HG02981 (cell line): Measurements from ENCODE around the gene OS9.

Experiments used
- ATAC-seq: cut with Tn5 transposase; IDR thresholded peaks from one replicate; pipeline ENCODE4 v1.9.1; 2021; ENCODE audit warnings: mild to moderate bottlenecking, moderate library complexity; ENCODE audit not compliant: unreplicated experiment

The OS9 gene

DNA sequence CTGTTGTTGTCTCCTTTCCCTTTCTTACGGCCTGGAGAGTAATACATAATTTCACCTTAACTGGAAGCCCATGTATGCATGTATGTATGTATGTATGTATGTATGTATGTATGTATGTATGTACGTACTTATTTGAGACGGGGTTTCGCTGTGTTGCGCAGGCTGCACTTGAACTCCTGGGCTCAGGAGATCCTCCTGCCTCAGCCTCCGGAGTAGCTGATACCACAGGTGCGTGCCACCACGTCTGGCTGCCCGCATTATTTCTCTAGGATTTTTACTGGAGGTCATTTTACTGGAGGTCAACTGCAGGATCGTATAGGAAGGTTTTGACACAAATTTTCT, 644 bp upstream of the OS9 start:
- ATAC-seq, result no peak

DNA sequence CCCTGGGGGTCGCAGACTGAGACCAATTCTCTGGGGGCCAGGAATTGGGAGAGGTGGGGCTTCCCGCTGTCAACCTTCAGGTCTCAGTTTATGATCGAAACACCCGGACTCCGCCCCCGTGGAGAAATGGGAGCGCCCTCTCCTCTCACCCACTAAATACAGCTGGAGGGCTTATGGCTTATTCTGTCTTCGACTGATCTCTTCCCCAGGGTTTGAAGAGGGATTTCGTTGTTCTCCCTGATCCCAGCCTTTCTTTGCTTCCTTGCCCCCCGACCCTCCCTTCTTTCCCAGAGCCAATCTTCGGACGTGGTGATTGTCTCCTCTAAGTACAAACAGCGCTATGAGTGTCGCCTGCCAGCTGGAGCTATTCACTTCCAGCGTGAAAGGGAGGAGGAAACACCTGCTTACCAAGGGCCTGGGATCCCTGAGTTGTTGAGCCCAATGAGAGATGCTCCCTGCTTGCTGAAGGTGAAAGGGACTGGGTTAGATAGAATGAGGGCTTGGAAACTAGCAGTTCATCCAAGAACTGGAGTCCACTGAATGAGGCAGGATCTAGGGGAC, 607 bp downstream of the OS9 start:
- no peak for ATAC-seq

DNA sequence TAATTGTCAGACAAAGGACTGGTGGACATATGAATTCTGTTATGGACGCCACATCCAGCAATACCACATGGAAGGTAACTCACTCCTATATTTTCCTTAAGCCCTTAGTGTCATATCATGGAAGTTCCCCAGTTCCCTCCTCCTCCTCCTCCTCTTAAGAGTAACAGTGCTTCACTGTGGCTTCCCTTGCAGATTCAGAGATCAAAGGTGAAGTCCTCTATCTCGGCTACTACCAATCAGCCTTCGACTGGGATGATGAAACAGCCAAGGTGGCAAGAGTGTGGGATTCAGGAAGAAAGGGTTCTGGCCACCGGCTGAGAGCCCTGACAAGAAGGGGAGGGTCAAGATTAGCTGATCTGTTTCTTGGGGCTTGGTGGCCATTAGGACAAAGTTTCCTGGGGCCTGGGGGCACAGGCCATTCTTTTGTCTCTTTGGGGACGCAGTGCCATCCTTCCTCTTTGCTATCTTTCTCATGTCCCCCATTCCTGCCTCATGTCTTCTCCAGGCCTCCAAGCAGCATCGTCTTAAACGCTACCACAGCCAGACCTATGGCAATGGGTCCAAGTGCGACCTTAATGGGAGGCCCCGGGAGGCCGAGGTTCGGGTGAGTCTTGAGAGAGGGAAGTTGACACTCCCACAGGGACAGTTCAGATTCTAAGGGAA, 2.0 kb downstream of the OS9 start:
- ATAC-seq, result no peak

- ATAC-seq, result no peak
These were observed 3.1 kb downstream of the OS9 start for GRCh38 chr12:57697076-57697475.

DNA sequence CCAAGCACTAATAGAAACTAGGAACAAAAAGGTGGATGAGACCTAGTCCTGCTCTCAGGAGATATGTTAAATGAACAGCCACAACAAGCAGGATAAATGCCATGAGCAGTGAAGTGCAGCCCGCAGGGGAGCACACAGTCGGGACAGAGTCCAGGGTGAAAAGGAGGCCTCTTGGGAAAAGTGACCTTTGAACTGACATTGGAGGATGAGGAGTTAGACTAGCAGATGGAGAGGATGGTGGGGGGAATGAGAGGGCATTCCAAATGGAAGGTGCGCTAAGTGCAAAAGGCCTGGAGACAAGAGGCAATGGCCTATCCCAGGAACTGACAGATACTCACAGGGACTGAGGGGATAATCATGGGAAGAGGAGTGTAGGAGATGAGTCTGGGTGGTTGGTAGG, 4.5 kb downstream of the OS9 start:
- no peak for ATAC-seq

DNA sequence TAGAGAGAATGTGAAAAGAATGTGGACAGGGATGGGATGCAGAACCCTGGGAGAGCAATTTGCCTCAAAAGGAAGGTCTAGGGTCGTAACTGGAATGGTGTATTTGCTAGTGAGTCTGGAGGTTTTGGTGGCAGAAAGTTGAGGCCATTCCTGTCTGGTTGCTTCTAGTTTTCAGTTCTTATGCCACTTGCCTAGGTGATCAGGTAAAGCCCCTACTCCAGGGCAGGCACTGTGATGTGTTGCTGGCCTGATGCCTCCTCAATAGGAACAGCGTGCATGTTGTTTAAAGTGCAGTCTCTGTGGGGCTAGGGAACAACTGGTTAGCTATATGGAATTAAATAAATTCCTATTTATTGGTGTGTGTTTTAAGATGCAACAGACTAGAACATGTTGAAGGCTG, 6.4 kb downstream of the OS9 start:
- no peak for ATAC-seq

DNA sequence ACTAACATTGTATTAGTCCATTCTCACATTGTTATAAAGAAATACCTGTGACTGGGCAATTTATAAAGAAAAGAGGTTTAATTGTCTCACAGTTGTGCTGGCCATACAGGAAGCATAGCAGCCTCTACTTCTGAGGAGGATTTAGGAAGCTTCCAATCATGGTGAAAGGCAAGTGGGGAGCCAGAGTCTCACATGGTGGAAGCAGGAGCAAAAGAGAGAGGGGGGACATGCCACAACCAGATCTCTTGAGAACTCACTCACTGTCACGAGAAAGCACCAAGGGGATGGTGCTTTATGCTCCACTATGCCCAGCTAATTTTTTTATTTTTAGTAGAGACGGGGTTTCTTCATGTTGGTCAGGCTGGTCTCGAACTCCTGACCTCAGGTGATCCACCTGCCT, 13.3 kb downstream of the OS9 start:
- ATAC-seq, result no peak

GRCh38 chr12:57708296-57708695, 14.4 kb downstream of the OS9 start:
- ATAC-seq, result no peak

DNA sequence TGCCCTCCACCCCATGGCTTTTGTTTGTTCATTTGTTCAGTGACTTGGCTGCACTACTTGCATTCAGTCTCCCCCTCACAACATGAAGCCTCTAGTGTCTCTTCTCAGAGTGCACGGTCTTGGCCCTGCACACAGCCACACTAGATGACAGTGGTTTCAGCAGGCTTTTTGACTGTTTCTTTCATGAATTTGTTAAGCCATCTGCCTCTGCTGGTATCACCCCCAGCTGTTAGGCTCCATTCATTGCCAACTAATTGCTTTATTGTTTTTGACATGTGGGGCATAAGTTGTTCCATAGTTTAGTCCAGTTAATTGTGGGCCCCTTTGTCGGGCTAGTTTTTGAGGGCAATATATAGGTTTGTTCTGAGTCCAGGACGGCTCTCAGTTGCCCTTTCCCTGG, 18.8 kb downstream of the OS9 start:
- no peak for ATAC-seq

DNA sequence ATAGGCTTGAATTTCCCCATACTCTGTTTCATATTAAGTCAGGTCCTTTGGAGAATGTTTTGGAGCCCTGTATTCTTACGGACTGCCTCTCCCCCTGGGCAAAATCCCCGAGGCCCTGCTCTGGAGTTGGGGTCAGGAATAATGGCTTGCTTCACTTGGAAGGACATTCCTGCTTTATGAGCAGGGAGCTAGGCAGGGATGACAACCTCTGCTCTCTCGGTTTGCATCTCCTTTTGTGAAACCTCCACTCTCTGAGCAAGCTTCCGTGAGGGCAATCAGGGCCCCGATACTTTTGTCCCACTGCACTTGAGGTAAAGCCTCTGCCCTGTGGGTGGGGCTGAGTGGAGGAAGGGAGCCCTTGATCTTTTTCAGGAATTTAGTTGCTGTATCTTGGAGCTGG, 19.3 kb downstream of the OS9 start:
- no peak for ATAC-seq

DNA sequence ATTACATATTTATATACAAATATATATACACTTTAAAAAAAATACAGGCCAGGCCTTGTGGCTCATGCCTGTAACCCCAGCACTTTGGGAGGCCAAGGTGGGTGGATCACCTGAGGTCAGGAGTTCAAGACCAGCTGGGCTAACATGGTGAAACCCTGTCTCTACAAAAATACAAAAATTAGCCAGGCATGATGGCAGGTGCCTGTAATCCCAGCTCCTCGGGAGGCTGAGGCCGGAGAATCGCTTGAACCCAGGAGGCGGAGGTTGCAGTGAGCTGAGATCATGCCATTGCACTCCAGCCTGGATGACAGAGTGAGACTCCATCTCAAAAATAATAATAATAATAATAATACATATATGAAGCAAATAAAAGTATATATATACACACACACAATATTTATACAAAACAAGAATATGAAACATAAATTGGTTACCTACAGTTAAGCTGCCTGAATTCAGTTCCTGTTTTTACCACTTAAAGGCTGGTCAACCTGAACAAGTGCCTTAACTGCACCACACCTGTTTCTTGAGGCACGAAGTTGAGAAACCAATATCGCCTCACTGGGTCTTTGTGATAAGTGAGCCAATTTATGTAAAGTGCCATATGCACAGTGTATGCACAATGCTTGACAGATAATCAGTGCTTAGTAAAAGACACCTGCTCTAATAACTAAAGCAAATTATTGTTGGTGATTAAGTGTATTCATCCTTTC, 21.3 kb downstream of the OS9 start:
- ATAC-seq, result peak; percentile 69

- no peak for ATAC-seq
These were observed 21.9 kb downstream of the OS9 start for GRCh38 chr12:57715786-57716185.

- ATAC-seq, result no peak
These were observed 22.4 kb downstream of the OS9 start for GRCh38 chr12:57716305-57716704.

DNA sequence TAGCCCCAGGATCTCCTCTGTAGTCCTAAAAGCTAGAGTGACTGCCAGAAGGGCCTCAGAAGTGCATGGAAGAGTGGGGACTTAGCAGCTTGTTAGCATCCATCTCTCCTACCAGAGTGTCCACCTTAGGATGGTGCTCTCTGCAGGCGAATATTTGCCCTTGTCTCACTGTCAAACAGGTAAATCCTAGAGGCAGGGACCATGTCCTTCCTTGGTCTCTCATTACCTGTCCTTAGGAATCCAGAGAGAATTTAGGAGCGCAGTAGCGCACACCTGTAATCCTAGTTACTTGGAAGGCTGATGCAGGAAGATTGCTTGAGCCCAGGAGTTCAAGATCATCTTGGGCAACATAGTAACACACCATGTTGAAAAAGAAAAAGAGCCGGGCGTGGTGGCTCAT, 23.2 kb downstream of the OS9 start:
- no peak for ATAC-seq

GRCh38 chr12:57717846-57718640, 24.1 kb downstream of the OS9 start:
- ATAC-seq, result no peak

DNA sequence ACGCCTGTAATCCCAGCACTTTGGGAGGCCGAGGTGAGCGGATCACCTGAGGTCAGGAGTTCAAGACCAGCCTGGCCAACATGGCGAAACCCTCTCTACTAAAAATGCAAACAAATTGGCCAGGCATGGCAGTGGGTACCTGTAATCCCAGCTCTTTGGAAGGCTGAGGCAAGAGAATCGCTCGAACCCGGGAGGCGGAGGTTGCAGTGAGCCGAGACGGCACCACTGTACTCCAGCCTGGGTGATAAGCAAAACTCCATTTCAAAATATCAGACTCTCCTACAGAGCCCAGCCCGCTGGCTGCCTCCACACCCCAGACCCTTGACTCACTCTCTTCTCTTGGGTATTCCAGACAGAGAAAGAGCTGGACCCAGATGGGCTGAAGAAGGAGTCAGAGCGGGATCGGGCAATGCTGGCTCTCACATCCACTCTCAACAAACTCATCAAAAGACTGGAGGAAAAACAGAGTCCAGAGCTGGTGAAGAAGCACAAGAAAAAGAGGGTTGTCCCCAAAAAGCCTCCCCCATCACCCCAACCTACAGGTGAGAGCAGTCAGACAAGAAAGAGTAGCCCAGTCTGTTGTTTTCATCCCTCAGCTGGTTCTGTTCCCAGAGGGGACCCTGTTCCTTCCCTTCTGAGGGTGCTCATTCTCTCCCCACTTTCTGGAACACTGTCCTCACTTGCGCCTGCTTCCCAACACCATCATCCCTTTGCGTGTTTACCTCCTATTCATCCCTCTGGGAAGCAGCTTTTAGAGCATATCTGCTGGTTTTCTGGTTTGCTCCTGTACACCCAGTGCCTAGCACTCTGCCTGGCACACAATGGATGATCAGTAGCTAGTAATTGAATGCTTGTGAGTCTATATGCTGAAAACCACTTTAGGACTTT, 25.0 kb downstream of the OS9 start:
- ATAC-seq, result no peak

DNA sequence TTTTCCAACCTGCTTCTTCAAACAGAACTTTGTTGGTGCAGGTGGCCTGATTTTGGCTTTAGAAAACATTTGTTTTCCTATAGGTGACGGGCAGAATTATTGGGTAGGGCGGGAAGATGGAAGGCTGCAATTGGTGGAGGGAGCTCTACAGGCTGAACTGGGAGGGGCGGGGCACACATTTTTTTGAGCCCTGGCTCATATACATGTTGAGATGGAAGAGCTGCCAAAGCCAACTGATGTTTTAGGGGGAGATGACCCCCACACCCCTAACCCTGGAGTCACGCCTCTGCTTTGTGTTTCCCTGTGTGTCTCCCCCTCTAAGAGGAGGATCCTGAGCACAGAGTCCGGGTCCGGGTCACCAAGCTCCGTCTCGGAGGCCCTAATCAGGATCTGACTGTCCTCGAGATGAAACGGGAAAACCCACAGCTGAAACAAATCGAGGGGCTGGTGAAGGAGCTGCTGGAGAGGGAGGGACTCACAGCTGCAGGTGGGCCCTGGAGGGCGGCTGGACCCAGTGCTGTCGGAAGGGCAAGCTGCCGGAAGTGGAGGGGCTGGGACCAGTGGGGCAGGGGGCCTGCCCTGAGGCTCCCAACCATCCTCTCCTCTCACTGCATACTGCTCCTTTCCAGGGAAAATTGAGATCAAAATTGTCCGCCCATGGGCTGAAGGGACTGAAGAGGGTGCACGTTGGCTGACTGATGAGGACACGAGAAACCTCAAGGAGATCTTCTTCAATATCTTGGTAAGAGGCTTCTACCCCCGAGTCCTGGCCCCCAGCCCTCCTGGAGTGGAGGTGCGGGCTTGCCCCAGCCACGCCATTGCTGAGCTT, 26.1 kb downstream of the OS9 start:
- no peak for ATAC-seq

DNA sequence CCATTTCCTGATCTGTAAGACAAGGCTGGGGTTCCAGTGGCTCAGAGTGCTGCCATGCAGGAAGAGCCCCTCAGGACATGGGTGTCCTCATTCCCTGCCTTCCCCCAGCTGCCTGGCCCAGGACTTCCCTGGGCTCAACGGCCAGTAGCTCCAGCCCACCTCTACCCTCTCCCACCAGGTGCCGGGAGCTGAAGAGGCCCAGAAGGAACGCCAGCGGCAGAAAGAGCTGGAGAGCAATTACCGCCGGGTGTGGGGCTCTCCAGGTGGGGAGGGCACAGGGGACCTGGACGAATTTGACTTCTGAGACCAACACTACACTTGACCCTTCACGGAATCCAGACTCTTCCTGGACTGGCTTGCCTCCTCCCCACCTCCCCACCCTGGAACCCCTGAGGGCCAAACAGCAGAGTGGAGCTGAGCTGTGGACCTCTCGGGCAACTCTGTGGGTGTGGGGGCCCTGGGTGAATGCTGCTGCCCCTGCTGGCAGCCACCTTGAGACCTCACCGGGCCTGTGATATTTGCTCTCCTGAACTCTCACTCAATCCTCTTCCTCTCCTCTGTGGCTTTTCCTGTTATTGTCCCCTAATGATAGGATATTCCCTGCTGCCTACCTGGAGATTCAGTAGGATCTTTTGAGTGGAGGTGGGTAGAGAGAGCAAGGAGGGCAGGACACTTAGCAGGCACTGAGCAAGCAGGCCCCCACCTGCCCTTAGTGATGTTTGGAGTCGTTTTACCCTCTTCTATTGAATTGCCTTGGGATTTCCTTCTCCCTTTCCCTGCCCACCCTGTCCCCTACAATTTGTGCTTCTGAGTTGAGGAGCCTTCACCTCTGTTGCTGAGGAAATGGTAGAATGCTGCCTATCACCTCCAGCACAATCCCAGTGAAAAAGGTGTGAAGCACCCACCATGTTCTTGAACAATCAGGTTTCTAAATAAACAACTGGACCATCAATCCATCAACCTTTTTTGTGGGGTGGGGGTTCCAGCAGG, 27.0 kb downstream of the OS9 start:
- ATAC-seq, result no peak
